ENCODE results near the gene ITPRID2.

The ITPRID2 gene

DNA sequence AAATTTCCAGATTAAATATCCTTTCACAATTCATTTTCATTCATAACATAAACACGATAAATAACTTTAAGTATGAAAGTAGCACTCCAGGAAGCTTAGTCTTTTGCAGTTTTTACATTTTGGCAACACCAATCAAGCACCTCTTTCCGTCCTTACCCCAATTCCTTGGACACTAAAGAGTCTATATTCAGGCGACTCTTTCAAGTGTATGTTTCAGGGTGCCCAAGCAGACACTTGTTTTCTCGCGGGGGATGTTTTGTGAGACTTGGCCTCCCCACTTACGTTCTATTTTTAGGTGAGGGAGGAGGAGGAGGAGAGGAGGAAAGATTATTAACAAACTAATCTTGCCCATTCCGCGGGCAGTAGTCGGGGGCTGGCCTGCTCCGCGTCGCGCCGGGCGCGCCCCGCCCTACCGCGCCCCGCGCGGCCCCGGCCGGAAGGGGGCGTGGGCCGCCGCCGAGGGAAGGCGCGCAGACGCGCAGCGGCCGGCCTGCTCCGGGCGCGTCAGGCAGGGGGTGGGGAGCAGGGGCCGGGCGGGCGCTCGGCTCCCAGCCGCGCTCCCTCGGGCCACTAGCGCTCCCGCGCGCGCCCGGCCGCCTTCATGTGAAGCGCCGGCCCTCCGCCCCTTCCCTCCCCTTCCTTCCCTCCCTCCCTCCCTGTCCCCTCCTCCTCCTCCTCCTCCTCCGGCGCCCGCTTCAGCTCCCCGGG, at the start of gene ITPRID2:
TSS of gene ITPRID2 (plus strand) at position 473 of the 708 bp plus-strand sequence. CDS start 337 bp downstream, outside the sequence.
- DNase-seq (ENCODE audit: low spot score): peak; percentile 85

DNA sequence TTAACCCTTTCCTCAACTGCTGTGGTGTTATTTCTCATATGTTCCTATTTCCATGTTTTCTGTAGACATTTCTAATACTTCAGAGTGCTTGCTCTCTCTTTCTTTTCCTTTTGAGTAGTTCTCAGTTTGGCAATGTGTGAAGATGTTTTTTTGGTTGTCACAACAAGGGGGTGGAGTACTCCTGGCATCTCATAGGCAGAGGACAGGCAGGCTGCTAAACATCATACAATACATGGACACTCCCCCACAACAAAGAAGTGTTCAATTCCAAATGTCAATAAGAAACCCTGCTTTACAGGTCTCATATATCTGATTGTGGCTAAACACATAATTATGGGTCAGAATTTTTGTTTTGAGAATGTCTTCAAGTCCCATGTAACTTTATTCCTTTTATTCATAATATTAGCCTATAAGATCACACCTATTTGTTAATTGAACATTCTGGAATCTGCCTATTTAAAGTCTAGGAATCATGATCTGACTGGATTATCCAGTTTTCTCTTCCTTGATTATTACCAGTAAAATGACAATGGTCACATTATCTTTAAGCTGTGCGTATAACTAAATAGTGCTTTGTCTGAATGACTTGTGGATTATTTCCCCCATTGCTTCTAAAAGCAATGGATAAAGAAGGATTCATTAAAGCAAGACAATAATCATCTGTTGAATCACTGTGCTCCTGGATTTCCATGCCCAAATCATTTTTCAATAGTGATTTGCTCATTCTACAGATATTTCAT, 46.8 kb upstream of the ITPRID2 start:
- peak; percentile 92 for DNase-seq (ENCODE audit: low spot score)

DNA sequence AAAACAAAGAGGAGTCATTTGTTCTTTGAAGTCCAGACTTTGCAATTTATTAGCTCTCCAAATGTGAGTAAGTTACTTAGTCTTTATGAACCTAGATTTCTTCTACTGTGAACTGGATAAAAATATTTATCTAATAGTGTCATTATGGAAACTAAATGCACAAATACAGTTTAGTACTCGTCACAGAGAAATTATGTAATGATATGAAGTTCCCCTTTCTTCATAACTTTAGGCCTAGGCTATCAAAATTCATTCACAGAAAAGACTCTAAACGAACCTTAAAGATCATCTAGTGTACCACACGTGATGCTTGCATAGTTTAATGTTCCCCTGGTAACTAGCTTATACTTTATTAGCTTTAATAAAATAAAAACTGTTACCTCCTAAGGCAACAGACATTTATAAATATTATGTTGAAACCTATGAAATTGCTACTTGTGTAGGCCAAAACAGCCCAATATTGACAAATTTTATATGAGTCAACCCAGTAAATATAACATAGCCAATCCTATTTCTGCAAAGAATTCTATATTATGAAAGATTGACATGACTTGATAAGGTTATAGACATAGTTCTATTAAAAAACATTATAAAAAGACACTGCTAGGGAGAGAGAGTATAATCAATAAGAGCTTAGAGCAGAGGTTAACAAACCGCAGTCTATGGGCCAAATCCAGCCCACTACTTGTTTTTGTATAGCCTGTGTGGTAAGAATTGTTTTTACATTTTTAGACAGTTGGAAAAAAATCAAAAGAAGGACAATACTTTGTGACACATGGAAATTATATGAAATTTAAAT, 44.9 kb upstream of the ITPRID2 start:
- DNase-seq (ENCODE audit: low spot score): peak; percentile 41

DNA sequence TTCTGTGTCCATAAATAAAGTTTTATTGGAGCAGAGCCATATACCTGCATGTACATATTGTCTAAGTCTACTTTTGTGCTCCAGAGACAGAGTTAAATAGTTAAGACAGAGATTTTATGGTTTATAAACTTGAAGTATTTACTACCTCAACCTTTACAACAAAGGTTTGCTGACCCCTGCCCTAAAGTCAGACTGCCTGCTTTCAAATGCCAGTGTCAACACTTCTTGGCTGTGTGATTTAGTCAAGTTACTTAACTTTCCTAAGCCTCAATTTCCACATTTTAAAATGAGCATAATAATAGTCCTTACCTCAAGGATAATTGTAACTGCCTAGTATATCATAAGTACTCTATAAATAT, 44.4 kb upstream of the ITPRID2 start:
- DNase-seq (ENCODE audit: low spot score): no peak

DNA sequence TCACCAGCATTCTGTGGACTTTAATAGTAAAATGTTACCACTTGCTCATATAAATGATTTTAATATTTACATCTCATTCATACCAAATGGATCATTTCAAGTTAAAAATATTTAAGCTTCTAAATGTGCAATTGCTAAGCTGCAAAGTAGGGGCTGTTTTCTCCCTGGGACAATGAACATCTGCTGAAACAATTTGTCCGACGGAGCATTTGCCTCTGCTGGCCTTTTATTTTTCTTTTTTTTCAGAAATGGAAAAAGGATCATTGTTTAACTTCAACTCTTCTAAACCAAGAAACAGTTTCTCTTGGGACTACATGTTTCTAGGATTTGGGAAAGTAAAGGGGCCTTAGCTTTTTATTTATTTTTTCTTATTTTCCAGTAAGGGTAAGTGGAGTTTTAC, 43.8 kb upstream of the ITPRID2 start:
- DNase-seq (ENCODE audit: low spot score): peak; percentile 46

DNA sequence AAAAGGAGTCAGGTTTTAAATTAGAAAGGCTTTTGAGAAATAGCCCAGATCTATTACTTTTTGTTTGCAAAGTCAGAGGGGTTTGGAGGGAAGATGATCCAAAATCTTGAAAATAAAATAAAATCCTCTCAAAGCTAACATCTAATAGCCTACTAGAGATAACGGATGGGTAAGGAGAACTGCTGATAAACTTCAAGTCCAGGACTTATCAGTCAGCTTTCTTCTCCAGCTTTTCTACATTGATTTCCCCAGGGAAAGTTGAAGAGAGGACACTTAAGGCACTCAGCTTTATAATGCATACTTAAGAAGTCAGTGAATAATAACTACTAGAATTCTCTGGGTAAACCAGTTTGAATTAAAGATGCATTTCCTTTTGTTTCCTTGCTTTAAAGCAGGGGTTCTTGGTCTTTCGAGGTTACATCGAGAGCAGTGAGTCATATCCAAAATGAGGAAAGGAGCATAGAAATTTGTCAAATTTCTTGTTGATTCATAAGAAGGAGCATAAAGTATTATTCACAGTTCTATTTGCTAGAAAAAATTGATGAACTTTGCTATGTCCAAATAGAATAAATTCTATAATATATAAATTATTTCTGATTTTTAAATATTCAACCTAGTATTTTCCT, 43.2 kb upstream of the ITPRID2 start:
- peak; percentile 37 for DNase-seq (ENCODE audit: low spot score)

DNA sequence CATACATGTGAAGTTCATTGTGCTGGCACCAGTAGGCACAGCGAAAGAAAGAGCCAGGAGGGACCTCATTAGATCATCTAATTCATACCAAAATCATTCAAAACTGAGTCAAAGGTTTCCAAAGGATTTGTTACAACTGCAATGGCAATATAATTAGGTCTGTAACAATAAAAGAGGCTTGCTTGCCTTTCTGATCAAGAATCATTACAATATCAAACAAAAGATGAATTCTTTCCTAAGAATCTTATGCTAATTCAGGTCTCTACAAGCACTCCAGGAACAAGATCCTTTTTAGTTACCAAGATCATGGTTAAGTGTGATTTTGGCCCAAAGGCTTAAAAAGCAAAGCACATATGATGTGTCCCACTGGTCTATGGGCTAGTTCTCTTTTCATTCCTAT, 41.9 kb upstream of the ITPRID2 start:
- no peak for DNase-seq (ENCODE audit: low spot score)

DNA sequence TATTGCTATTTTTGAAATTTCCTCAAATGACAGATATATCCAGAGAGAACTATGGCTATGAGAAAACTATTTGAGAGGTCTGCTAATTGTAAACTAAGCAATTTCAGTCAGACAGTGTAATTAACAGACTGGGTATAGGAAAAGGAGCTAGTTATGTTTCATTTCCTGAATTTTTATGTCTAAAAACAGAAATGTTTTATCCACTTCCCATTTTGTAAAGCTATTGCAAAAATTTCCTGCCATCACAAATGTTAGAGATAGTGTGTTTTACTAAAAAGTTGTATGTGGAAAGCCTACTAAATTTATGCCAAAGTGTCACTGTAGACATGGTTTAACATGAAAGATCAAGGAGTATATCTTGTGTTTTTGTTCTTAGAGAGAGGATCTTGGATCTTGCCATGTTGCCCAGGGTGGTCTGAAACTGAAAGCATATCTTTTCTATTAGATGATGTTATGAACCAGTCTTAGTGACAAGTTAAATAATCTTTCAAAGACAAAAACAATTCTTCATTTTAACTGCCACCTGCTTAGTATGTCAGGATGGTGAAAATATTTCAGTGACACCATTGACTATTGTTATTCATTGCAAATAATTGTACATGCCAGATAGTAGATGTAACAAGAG, 40.5 kb upstream of the ITPRID2 start:
- no peak for DNase-seq (ENCODE audit: low spot score)

DNA sequence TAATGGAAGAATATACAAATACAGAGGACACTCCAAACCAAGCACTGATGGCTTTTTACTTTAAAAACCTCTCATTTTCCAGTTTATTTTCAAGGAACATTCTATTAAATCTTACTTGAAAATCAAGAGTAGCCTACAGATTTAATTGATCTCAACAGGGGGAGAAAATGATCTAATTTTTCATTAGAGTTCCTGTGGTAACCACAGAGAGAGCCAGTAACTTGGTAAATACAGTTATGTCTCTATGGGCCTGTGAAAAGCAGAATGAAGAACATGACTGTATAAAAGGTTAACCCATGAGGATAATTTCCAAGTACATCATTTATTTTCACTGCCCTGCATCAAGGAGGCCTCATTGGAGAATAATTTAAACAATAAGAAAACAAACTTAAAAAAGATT, 39.8 kb upstream of the ITPRID2 start:
- DNase-seq (ENCODE audit: low spot score): no peak

DNA sequence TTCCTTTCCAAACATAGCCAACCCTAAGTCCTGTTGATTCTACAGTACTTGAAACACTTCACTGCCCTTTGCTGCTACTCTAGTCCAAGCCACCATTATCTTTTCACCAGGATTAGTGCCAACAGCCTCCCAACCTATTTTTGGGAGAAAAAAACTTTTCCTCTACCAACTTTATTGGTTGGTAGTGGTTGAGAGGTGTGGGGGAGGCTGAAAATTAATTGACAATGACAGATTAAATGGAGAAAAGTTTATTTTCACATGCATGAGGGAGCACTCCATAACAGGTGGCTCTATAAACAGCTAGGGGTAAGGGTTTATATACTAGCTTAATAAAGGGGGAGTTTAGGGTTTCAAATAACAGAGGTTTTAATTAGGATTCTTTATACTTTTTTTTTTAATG, 37.8 kb upstream of the ITPRID2 start:
- DNase-seq (ENCODE audit: low spot score): no peak

DNA sequence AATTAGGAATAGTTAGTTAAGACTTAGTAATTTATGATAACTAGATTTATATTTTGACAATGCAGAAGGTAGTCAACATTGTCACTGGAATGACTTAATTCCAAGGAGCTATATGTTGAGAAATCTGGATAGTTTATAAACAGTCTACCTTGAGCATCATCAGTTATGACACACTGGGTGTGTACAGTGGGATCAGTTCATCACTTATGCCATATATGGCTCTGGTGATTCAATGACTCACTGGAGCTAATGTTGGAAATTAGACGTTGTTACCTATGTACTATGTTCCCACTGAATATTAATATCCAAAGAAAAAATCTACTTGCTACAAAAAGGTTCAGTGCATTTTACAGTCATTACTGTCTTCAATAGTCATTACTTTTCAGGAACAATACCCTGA, 34.0 kb upstream of the ITPRID2 start:
- DNase-seq (ENCODE audit: low spot score): no peak

DNA sequence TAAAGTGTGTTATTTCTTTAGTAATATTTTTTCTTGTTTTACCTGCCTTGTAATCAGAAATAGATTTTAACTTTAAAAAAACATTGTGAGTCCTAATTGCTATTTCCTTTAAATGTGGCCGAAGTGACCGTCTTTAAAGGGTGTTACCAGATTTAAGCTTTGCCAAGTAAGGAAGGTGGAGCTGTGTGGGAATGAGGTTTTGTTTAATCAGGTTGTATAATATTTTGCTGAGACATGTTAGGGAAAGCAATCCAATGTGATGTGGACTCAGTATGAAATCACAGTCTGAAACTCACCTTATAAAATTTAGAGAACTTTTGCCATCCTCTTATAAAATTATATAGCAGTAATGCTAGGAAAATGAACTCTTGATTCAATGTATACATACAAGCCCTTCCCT, 32.9 kb upstream of the ITPRID2 start:
- no peak for DNase-seq (ENCODE audit: low spot score)

DNA sequence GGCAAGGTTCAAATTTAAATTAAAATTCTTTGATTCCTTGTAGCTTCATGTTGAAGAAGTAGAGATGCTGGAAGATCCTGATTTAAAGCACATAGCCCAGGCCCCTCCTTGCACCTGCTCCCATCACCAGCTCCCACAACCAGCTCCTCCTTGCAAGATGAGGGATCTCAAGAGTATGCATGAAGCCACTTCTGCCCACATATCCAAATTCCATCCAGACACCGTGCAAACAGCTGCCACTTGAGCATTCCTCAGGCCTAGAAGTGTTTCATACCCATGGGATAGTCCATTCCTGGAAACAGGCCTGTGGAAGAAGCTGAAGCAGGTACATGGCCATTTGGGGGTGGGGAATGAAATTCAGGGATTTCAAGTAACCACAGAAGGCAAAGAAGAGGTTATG, 32.4 kb upstream of the ITPRID2 start:
- no peak for DNase-seq (ENCODE audit: low spot score)

DNA sequence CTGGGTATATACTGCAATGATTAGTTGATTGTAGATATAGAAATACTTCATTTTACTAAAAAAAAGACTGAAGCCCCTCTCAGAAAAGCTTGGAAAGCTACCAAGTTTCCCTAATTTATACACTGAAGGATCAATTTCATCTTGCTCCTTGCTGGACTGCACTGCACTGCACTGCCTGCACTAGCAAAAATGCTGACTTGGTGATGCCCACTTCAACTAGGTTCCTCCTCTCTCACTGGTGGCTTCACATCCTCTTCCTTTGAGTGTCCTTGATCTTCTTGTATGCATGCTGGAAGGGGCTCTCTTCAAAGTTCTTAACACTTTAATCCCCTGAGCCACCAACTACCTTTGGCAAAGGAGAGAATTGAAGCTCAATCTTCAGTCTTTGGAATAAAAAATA, 31.7 kb upstream of the ITPRID2 start:
- no peak for DNase-seq (ENCODE audit: low spot score)

DNA sequence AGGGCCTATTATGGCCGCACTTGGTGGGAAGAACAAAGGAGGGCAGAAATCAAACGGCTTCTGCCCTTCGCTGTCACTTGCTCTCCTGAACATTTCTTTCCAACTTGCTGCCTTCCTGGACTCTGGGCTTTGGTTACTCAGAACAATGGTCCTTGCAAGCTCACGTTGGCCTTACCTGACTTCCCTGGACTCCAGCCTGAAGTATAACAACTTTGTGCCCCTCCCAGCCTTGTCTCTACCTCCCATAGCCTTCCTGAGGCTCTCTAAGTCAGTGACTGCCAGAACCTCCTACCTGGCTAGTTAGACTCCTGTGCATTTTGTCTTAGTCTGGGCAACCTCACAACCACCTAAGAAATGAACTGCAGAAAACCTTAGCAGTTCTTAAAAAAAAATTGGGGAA, 30.2 kb upstream of the ITPRID2 start:
- DNase-seq (ENCODE audit: low spot score): no peak

DNA sequence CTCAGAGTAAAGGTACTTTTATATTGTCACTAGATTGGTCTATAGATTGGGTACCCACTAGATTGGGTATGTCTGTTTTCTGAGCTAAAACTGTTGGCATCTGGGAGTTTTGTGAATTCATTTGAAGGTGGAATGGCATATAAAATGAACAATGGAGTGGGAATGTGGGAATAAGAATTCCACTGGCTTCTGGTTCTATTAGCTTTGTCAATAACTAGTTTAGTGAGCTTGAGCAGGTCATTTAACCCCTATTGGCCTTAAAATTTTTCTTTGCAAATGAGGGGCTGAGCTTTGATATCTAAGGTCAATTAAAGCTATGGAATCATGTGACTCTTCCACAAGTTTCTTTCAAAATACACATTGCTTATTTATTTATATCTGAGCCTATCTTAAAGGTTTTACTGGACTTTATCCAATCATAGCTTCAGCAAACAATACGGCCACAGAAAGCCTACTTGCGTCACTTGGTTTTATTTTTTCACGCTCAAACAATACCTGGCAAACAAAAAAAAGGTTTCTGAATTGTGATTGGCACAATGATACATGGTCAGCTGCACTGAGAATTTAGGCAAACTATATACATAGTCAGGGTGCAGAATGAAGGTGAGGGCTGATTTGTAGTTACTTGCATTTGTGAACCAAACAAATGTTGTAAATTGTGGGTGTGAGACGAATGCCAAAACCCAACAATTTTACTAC, 28.8 kb upstream of the ITPRID2 start:
- no peak for DNase-seq (ENCODE audit: low spot score)

DNA sequence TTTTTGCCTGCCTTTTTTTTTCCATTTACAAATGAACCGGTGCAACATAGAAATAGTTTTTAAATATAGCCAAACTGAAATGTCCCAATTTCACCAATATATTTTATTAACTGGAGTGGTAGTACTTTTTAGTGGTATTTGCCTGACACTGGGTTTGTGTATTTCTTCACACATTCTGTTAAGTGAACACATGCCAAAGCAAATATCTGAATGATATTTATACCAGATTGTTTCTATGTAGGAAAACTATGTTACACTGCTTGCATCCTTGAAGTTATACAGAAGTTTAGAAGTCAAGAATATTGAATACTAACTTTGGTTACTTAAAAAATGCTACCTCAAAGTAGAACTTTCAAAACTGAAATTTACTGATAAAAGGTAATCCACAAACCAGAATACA, 19.4 kb upstream of the ITPRID2 start:
- no peak for DNase-seq (ENCODE audit: low spot score)

DNA sequence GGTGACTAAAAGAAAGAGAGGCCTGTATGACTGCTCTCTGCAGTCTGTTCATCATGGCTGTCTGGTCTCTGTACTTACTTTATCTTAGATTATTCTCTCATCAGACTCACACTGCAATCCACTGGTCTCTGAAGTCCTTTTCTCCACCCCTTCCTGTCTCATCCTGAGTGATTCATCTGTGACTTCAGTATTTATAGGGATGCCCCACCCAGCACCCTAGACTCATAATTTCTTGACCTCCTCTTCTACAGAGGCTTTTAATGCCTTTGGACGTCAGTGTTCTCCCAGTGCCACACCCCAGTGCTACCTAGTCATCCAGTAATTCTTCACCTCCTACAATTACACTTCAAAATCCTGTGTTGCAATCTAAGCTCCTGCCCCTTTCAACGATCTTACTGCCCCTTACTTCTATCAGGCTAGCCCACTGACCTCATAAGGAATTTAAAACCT, 14.9 kb upstream of the ITPRID2 start:
- DNase-seq (ENCODE audit: low spot score): no peak

DNA sequence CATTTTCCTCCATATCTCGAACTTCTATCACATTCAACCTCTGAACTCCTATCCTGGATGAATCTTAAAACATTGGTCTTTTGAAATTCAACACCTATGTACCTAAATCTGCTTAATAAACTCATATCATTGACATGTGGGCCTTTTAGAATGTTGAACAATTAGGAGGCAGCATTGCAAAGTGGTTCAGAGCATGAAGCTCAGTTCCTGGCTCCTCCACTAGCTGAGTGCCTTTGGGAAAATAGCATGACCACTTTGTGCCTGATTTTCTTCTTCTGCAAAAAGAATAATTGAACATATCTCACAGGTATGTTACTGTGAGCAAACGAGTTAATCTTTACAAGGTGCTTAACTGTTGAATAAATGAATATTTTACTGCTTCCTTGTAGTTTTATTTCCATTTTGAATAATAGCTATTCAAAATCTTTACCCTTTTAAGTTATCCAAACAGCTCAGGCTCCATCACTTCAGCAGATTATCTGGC, 14.3 kb upstream of the ITPRID2 start:
- no peak for DNase-seq (ENCODE audit: low spot score)

DNA sequence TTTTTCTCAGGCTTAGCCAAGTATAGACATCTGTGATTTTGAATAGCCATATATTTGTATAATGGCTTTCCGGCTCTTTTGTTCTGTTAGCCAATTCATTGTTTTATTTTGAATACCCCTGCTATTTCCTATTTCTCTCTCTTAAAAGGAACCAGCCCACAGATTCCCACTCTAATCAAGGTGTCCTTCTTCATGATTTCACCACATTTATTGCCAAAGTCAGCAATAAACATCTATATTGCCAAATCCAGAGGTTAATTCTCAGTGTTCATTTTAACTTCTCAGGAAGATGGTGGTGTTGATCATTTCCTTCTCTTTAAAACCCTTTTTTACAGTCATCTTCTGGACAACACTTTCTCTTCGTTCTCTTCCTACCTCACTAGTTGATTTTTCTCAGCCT, 13.1 kb upstream of the ITPRID2 start:
- DNase-seq (ENCODE audit: low spot score): no peak

DNA sequence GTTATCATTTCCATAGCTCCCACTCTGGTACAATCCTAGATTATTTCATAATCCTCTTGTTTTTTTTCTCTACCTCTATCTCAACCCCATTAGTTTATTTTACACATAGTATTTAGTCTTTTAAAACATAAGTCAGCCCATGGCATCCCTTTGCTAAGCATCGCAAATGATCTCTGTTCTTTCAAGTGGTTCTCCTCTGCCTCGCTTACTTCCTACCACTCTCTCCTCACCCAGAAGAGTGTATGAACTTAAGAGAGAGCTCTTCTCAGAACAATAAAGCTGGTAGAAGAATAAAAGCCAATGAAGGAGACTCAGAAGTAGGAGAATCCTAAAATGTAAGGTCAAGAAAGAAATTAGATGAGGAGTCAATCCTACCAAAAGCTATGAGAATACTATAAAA, 12.2 kb upstream of the ITPRID2 start:
- no peak for DNase-seq (ENCODE audit: low spot score)

All from pons (tissue), 1 donor.